ENCODE data around the gene TBC1D12.
"Not testable (repeated sequence)": the region's sequence is repeated elsewhere in the genome, so short reads cannot be mapped to it uniquely, and the experiment has no call there.

Gene TBC1D12

DNA sequence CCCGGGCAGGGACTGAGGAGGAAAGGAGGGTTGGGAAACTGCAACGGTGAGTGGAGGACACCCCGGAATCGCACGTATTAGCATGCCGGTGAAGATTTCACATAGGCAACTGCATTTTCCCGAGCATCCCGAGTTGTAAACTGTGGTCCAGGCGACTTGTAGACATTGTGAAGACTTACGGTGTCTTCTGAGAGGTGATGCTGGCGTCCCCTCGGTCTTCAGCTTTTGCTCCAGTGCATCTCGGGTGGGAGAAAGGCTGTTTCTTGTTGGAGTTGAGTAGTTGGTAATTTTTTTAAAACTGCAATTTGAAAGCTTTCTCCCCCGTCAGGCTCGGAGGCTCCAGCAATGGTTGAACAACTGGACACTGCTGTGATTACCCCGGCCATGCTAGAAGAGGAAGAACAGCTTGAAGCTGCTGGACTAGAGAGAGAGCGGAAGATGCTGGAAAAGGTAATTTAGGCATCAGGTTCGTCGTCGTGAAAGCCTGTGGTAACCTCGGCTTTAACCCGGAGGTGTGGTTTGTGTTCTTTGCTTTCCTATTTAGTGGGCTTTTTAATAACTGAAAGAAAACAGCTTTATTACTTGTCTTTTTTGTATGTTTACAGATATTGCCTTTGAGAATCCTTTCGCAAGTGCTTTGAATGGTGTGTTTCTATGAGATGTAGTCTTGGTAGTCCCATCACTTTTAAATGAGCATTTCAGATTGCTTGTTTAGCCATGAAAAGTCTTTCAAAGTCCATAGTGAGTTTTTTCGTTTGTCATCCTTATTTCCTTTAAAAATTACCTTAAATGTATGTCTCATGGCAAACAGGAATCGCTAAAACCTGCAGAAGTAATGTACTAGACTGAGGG, 143.9 kb downstream of the TBC1D12 start:
- peak; percentile 1 for DNase-seq (ENCODE audit: low spot score)

GRCh38 chr10:94546901-94547185, 144.5 kb downstream of the TBC1D12 start:
- DNase-seq (ENCODE audit: low spot score): no peak

DNA sequence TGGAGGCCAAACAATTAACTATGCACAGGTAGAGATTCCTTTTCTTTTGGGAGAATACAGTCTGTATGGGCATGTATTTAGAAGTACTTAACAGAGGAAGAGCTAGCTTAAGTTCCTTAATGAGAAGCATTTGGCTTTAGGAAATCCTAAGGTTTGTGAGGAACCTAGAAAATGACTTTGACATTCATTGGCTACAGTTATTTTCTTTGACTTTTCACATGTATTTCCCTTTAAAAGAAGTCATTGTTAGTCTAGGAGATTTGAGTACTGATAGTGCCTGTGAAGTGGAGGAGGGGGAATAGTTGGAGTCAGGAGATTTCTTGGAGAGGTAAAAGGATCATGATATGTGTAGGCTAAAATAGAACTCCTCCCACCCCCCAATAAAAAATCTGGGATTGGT, 146.9 kb downstream of the TBC1D12 start:
- DNase-seq (ENCODE audit: low spot score): no peak

DNA sequence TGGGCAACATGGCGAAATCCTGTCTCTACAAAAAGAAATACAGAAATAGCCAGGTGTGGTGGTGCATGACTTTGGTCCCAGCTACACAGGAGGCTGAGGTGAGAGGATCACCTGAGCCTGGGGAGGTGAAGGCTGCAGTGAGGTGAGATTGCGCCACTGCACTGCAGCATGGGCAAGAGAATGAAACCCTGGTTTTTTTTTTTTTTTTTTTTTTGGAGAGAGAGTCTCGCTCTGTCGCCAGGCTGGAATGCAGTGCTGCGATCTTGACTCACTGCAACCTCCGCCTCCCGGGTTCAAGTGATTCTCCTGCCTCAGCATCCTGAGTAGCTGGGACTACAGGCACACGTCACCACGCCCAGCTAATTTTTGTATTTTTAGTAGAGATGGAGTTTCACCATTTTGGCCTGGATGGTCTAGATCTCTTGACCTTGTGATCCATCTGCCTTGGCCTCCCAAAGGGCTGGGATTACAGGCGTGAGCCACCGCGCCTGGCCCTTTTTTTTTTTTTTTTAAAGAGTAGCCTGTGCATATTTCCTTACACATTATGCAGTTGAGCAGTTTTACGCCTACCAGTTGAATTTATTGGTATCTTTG, 165.5 kb downstream of the TBC1D12 start:
- not testable (repeated sequence) for DNase-seq (ENCODE audit: low spot score)

DNA sequence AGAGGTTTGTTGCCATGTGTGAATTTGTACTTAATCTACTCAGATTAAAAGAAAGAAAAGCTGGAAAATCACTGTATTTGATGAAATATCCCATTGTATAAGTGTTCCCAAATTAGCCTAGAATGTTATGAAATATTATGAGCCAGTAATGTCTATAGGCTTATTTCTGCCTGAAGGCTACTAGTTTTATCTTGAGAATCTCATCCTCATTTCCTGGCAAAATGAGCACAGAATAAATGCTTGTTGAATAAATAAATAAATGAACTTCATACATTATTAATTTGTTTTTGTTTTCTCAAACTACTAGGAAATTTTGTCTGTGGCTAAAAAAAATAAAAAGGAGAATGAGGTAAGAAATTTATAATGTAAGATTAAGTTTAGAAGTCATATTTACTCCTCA, 168.7 kb downstream of the TBC1D12 start:
- no peak for DNase-seq (ENCODE audit: low spot score)

DNA sequence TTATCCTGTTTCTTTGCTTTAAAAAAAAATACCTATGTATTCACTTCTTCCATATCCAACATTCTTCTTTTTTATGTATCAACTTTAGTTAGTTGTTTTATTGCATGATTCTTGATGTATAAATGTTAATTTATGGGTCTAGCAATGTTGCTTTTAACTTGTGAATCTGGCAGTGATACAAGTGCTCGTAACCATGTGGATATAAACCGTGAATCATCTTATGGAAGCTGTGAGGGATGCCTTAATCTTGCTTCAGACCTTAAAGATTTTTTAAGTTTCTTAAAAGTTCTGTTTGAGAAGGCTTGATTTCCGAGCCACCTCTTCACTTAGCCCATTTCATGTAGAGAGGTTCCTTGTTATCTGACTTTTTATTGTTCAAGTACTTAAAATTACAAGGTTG, 169.2 kb downstream of the TBC1D12 start:
- DNase-seq (ENCODE audit: low spot score): no peak

DNA sequence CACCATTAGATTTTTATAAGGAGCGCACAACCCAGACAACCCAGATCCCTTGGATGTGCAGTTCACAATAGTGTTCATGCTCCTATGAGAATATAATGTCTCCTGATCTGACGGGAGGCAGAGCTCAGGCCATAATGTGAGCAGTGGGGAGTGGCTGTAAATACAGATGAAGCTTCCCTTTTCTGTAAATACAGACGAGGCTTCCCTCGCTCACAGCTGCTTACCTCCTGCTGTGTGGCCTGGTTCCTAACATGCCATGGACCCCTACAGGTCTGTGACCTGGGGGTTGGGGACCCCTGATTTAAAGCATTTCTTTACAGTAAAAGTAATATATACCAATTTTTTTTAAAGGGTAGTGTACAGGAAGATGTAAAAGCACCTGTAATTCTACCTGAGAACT, 176.4 kb downstream of the TBC1D12 start:
- no peak for DNase-seq (ENCODE audit: low spot score)

- DNase-seq (ENCODE audit: low spot score): no peak
These were observed 180.8 kb downstream of the TBC1D12 start for GRCh38 chr10:94583124-94583523.

All from CD4-positive, alpha-beta T cell treated with Interleukin-2 at 100 ng/mL for 4 hours (primary cell).